ENCODE results near the gene ATRNL1. TPM values are rescaled to one million over a fixed set of nuclear protein-coding genes. Genes with fewer than 3 reads are reported as not detected.

Gene ATRNL1
- total RNA-seq, 1 experiment from 2014 or later = 28.7 TPM

- no peaks in the 10 kb centered on the region for H3K36me3 Mint-ChIP-seq
- CTCF ChIA-PET = no interaction called here
- no peak for ATAC-seq
- H3K9me3 Mint-ChIP-seq = no peaks in the 10 kb centered on the region
- no peak overlapping the region for H3K4me3 Mint-ChIP-seq
- TF ChIP-seq, protein P1, sequence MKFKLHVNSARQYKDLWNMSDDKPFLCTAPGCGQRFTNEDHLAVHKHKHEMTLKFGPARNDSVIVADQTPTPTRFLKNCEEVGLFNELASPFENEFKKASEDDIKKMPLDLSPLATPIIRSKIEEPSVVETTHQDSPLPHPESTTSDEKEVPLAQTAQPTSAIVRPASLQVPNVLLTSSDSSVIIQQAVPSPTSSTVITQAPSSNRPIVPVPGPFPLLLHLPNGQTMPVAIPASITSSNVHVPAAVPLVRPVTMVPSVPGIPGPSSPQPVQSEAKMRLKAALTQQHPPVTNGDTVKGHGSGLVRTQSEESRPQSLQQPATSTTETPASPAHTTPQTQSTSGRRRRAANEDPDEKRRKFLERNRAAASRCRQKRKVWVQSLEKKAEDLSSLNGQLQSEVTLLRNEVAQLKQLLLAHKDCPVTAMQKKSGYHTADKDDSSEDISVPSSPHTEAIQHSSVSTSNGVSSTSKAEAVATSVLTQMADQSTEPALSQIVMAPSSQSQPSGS (CRISPR knock-in tag; IDR thresholded peaks at IDR 0.05; ENCODE audit: borderline replicate concordance, low read depth) = no peak
- TF ChIP-seq, protein P2, sequence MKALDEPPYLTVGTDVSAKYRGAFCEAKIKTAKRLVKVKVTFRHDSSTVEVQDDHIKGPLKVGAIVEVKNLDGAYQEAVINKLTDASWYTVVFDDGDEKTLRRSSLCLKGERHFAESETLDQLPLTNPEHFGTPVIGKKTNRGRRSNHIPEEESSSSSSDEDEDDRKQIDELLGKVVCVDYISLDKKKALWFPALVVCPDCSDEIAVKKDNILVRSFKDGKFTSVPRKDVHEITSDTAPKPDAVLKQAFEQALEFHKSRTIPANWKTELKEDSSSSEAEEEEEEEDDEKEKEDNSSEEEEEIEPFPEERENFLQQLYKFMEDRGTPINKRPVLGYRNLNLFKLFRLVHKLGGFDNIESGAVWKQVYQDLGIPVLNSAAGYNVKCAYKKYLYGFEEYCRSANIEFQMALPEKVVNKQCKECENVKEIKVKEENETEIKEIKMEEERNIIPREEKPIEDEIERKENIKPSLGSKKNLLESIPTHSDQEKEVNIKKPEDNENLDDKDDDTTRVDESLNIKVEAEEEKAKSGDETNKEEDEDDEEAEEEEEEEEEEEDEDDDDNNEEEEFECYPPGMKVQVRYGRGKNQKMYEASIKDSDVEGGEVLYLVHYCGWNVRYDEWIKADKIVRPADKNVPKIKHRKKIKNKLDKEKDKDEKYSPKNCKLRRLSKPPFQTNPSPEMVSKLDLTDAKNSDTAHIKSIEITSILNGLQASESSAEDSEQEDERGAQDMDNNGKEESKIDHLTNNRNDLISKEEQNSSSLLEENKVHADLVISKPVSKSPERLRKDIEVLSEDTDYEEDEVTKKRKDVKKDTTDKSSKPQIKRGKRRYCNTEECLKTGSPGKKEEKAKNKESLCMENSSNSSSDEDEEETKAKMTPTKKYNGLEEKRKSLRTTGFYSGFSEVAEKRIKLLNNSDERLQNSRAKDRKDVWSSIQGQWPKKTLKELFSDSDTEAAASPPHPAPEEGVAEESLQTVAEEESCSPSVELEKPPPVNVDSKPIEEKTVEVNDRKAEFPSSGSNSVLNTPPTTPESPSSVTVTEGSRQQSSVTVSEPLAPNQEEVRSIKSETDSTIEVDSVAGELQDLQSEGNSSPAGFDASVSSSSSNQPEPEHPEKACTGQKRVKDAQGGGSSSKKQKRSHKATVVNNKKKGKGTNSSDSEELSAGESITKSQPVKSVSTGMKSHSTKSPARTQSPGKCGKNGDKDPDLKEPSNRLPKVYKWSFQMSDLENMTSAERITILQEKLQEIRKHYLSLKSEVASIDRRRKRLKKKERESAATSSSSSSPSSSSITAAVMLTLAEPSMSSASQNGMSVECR (CRISPR knock-in tag; IDR thresholded peaks at IDR 0.05; ENCODE audit: borderline replicate concordance) = no peak
- TF ChIP-seq, protein P3, sequence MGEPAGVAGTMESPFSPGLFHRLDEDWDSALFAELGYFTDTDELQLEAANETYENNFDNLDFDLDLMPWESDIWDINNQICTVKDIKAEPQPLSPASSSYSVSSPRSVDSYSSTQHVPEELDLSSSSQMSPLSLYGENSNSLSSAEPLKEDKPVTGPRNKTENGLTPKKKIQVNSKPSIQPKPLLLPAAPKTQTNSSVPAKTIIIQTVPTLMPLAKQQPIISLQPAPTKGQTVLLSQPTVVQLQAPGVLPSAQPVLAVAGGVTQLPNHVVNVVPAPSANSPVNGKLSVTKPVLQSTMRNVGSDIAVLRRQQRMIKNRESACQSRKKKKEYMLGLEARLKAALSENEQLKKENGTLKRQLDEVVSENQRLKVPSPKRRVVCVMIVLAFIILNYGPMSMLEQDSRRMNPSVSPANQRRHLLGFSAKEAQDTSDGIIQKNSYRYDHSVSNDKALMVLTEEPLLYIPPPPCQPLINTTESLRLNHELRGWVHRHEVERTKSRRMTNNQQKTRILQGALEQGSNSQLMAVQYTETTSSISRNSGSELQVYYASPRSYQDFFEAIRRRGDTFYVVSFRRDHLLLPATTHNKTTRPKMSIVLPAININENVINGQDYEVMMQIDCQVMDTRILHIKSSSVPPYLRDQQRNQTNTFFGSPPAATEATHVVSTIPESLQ (CRISPR knock-in tag; IDR thresholded peaks at IDR 0.05) = no peak
- no peak for TF ChIP-seq TEAD1 (CRISPR knock-in tag; IDR thresholded peaks at IDR 0.05)
- no peak for TF ChIP-seq HMGXB4 (CRISPR knock-in tag; IDR thresholded peaks at IDR 0.05)
- no peak for TF ChIP-seq ZNF317 (CRISPR knock-in tag; IDR thresholded peaks at IDR 0.05; ENCODE audit: borderline replicate concordance, low read depth)
- TF ChIP-seq E2F5 (CRISPR knock-in tag; IDR thresholded peaks at IDR 0.05) = no peak
- peaks cover 12% of the 10 kb centered on the region for H3K4me1 Mint-ChIP-seq
- H3K27me3 Mint-ChIP-seq (ENCODE audit: low read depth) = no peaks in the 10 kb centered on the region
- POLR2A ChIA-PET = interaction anchor here (1.2 kb wide), 1 partner anchor 69 kb away, joined by 3 read pairs; no protein-coding TSS in a partner anchor
- no peak overlapping the region for H3K27ac Mint-ChIP-seq
- no peak for DNase-seq (ENCODE audit: low spot score)
Measured at GRCh38 chr10:115774721-115775120, 681.6 kb downstream of the ATRNL1 start.

DNA sequence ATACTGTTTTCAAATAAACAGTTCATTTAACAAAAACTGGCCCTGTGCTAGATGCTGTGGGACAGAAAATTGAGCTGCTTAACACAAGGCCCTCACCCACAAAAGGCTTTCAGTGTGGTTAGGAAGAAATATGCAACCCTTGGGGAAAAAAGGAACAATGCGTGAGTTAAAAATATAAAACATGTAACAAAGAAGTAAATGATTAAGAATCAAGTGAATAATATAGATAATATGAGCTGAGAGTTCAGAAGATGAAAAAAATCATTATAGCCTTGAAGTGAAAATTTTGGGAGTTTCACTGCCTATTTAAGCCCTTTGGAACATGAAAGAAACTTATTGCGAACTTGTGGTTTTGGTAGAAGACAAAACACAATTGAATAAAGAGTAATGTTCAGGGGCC lies 684.5 kb downstream of the ATRNL1 start:
- no peak for DNase-seq (ENCODE audit: low spot score)
- CTCF ChIA-PET = no interaction called here
- ATAC-seq = no peak
- Mint-ChIP-seq H3K27me3 (ENCODE audit: low read depth) (no peaks in the 10 kb centered on the region), H3K4me3 (no peak overlapping the region), H3K9me3 (no peaks in the 10 kb centered on the region), H3K27ac (no peak overlapping the region), H3K36me3 (no peaks in the 10 kb centered on the region), H3K4me1 (peaks cover 12% of the 10 kb centered on the region)
- POLR2A ChIA-PET = no interaction called here
- TF ChIP-seq FOXJ3 (CRISPR knock-in tag; IDR thresholded peaks at IDR 0.05; ENCODE audit: borderline replicate concordance) (no peak), FOXP4 (CRISPR knock-in tag; IDR thresholded peaks at IDR 0.05) (no peak), ETV6 (CRISPR knock-in tag; IDR thresholded peaks at IDR 0.05) (no peak), SMAD4 (CRISPR knock-in tag; IDR thresholded peaks at IDR 0.05) (no peak), ATF3 (CRISPR knock-in tag; conservative IDR thresholded peaks at IDR 0.05) (no peak), ZNF219 (CRISPR knock-in tag; IDR thresholded peaks at IDR 0.05; ENCODE audit: borderline replicate concordance) (no peak), SP1 (CRISPR knock-in tag; conservative IDR thresholded peaks at IDR 0.05) (no peak), GRHL2 (CRISPR knock-in tag; IDR thresholded peaks at IDR 0.05; ENCODE audit: insufficient replicate concordance, severe bottlenecking) (no peak)
- TF ChIP-seq, protein P4, sequence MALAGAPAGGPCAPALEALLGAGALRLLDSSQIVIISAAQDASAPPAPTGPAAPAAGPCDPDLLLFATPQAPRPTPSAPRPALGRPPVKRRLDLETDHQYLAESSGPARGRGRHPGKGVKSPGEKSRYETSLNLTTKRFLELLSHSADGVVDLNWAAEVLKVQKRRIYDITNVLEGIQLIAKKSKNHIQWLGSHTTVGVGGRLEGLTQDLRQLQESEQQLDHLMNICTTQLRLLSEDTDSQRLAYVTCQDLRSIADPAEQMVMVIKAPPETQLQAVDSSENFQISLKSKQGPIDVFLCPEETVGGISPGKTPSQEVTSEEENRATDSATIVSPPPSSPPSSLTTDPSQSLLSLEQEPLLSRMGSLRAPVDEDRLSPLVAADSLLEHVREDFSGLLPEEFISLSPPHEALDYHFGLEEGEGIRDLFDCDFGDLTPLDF (CRISPR knock-in tag; IDR thresholded peaks at IDR 0.05) = no peak
- TF ChIP-seq, protein P5, sequence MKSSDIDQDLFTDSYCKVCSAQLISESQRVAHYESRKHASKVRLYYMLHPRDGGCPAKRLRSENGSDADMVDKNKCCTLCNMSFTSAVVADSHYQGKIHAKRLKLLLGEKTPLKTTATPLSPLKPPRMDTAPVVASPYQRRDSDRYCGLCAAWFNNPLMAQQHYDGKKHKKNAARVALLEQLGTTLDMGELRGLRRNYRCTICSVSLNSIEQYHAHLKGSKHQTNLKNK (CRISPR knock-in tag; IDR thresholded peaks at IDR 0.05) = no peak
